ENCODE measurements around the gene ZNF860. TPM values are rescaled to one million over a fixed set of nuclear protein-coding genes. Genes with fewer than 3 reads are reported as not detected.

The ZNF860 gene
- total and polyA plus RNA-seq, 2 donors (not counting 3 experiments of a cell fraction or from before 2014, with no cell fraction given) = 0.19 to 0.73 TPM

DNA sequence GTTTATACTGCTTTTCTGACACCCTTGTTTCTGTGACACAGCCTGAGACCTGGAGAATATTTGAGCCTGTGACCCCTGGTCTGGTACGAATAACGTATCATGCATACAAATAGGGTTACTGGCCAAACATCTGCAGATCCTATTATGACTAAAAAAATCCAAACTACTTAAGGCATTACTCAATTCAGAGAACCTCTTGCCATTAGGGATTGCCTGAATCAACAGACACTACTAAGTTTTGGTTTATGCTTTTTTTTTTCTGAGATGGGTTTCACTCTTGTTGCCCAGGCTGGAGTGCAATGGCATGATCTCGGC, 35.9 kb upstream of the ZNF860 start:
- no TSS peak for BruUV-seq (replicated peaks)
- ChIA-PET POLR2A (no interaction called here), CTCF (no interaction called here)
- no peak for FAIRE-seq
- Histone ChIP-seq H4K20me1 (replicated peaks; ENCODE audit: control insufficient read depth, extremely low read depth, insufficient read depth, low read length) (no peaks in the 10 kb centered on the region), H3K79me2 (ENCODE audit: control insufficient read depth, insufficient read depth, low read length) (peaks cover 10% of the 10 kb centered on the region), H3K4me2 (ENCODE audit: insufficient read depth, low read length) (no peak overlapping the region), H3K4me3 (replicated peaks in 1 of 3; ENCODE audit: insufficient read depth in 1 of 3, low read depth in 1 of 3, low read length in 3 of 3) (no peak overlapping the region), H3K27me3 (ENCODE audit: control insufficient read depth in 2 of 2, insufficient read depth in 2 of 2, low read length in 2 of 2) (no peaks in the 10 kb centered on the region), H3K36me3 (ENCODE audit: control insufficient read depth in 2 of 2, extremely low read depth in 1 of 2, insufficient read depth in 2 of 2, low read length in 2 of 2) (no peaks in the 10 kb centered on the region), H3K9me1 (replicated peaks; ENCODE audit: control insufficient read depth, extremely low read depth, insufficient read depth, low read length) (no peaks in the 10 kb centered on the region), H3K4me1 (ENCODE audit: control insufficient read depth, extremely low read depth, insufficient read depth, low read length) (peaks cover 5% of the 10 kb centered on the region), H3K27ac (ENCODE audit: insufficient read depth, low read depth, low read length) (no peak overlapping the region), H3K9me3 (replicated peaks; ENCODE audit: control insufficient read depth, insufficient read depth, low read length) (no peaks in the 10 kb centered on the region), H2AFZ (ENCODE audit: low read depth, low read length) (no peak overlapping the region), H3K9ac (replicated peaks; ENCODE audit: extremely low read depth, insufficient read depth, low read length) (no peak overlapping the region)
- no peak for DNase-seq (ENCODE audit: low read depth, low spot score)
- no peak for TF ChIP-seq POLR2AphosphoS5 (IDR thresholded peaks at IDR 0.05; ENCODE audit: insufficient read depth, low read depth, low read length)
- TF ChIP-seq EZH2 (IDR thresholded peaks at IDR 0.05; ENCODE audit: borderline replicate concordance, low read depth, low read length, severe bottlenecking) = no peak
- TF ChIP-seq, protein P1, sequence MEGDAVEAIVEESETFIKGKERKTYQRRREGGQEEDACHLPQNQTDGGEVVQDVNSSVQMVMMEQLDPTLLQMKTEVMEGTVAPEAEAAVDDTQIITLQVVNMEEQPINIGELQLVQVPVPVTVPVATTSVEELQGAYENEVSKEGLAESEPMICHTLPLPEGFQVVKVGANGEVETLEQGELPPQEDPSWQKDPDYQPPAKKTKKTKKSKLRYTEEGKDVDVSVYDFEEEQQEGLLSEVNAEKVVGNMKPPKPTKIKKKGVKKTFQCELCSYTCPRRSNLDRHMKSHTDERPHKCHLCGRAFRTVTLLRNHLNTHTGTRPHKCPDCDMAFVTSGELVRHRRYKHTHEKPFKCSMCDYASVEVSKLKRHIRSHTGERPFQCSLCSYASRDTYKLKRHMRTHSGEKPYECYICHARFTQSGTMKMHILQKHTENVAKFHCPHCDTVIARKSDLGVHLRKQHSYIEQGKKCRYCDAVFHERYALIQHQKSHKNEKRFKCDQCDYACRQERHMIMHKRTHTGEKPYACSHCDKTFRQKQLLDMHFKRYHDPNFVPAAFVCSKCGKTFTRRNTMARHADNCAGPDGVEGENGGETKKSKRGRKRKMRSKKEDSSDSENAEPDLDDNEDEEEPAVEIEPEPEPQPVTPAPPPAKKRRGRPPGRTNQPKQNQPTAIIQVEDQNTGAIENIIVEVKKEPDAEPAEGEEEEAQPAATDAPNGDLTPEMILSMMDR (IDR thresholded peaks at IDR 0.05; ENCODE audit: extremely low read depth in 1 of 2, insufficient read depth in 1 of 2, low read depth in 1 of 2, low read length in 2 of 2) = no peak
- TF ChIP-seq MYC (IDR thresholded peaks at IDR 0.05; ENCODE audit: low read depth, low read length) = no peak
- no peak for TF ChIP-seq JUN (IDR thresholded peaks at IDR 0.05; ENCODE audit: borderline replicate concordance, insufficient read depth, insufficient read length, low read depth)
- dilution Hi-C loops (cut with MboI; ENCODE audit: extremely low pct_ligation_motif_present, low sequenced_read_pairs) = no loop called here
- intact Hi-C loops (cut with micrococcal nuclease) = no loop called here

DNA sequence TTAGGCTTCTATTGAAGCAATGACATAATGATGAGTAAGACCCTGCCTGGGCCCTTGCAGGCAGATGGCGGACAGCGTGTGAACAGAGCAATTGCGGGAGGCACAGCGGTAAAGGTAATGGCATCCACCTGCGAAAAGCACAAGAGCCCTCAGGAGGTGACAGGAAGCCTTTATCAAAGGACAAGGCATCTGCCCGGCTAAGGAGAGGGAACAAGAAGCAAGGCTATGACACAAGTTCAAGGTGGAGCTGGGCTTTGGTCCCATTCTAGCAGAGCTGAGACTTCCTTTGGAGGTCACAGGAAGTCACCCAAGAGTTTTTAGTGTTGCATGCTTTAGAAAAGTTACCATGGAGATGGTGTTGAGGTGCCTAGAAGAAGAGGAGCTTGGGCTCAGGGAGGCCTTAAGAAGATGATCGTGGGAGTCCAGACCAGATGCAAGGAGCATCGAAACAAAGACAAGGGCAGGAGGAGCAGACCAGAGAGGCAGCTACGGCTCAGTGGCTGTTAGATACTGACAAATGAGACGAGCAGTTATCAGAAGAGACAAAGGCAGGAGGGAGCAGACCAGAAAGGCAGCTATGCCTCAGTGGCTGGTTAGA, 35.0 kb upstream of the ZNF860 start:
- H3K9ac ChIP-seq (replicated peaks; ENCODE audit: extremely low read depth, insufficient read depth, low read length) = no peak overlapping the region
- H3K4me2 ChIP-seq (ENCODE audit: insufficient read depth, low read length) = no peak overlapping the region
- no peaks in the 10 kb centered on the region for H3K9me1 ChIP-seq (replicated peaks; ENCODE audit: control insufficient read depth, extremely low read depth, insufficient read depth, low read length)
- no peaks in the 10 kb centered on the region for H3K27me3 ChIP-seq (ENCODE audit: control insufficient read depth in 2 of 2, insufficient read depth in 2 of 2, low read length in 2 of 2)
- dilution Hi-C loops (cut with MboI; ENCODE audit: extremely low pct_ligation_motif_present, low sequenced_read_pairs) (no loop called here), intact Hi-C loops (cut with micrococcal nuclease) (no loop called here)
- H3K4me1 ChIP-seq (ENCODE audit: control insufficient read depth, extremely low read depth, insufficient read depth, low read length) = peaks cover under 1% of the 10 kb centered on the region
- H2AFZ ChIP-seq (ENCODE audit: low read depth, low read length) = no peak overlapping the region
- no TSS peak for BruUV-seq (replicated peaks)
- H3K27ac ChIP-seq (ENCODE audit: insufficient read depth, low read depth, low read length) = no peak overlapping the region
- ChIA-PET POLR2A (no interaction called here), CTCF (interaction anchor here (1.2 to 1.3 kb wide), 2 partner anchors 12 to 14 kb away, joined by 4 to 5 read pairs; no protein-coding TSS in a partner anchor)
- no peak for DNase-seq (ENCODE audit: low read depth, low spot score)
- FAIRE-seq = no peak
- no peak overlapping the region for H3K4me3 ChIP-seq (replicated peaks in 1 of 3; ENCODE audit: insufficient read depth in 1 of 3, low read depth in 1 of 3, low read length in 3 of 3)
- TF ChIP-seq JUN (IDR thresholded peaks at IDR 0.05; ENCODE audit: borderline replicate concordance, insufficient read depth, insufficient read length, low read depth) (no peak), GATA2 (IDR thresholded peaks at IDR 0.05; ENCODE audit: insufficient read depth, insufficient read length, low read depth, low read length) (no peak), POLR2AphosphoS5 (IDR thresholded peaks at IDR 0.05; ENCODE audit: insufficient read depth, low read depth, low read length) (no peak), FOS (IDR thresholded peaks at IDR 0.05; ENCODE audit: borderline replicate concordance, insufficient read depth, low read length) (no peak), MYC (IDR thresholded peaks at IDR 0.05; ENCODE audit: low read depth, low read length) (no peak), EZH2 (IDR thresholded peaks at IDR 0.05; ENCODE audit: borderline replicate concordance, low read depth, low read length, severe bottlenecking) (no peak), POLR2A (IDR thresholded peaks at IDR 0.05; ENCODE audit: low read depth, low read length) (no peak)
- TF ChIP-seq, protein P2, sequence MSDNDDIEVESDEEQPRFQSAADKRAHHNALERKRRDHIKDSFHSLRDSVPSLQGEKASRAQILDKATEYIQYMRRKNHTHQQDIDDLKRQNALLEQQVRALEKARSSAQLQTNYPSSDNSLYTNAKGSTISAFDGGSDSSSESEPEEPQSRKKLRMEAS (IDR thresholded peaks at IDR 0.05; ENCODE audit: insufficient read depth, insufficient read length) = no peak
- TF ChIP-seq, protein P1 (IDR thresholded peaks at IDR 0.05; ENCODE audit: extremely low read depth in 1 of 2, insufficient read depth in 1 of 2, low read depth in 1 of 2, low read length in 2 of 2) = no peak
- no peaks in the 10 kb centered on the region for H3K36me3 ChIP-seq (ENCODE audit: control insufficient read depth in 2 of 2, extremely low read depth in 1 of 2, insufficient read depth in 2 of 2, low read length in 2 of 2)
- peaks cover 13% of the 10 kb centered on the region for H3K79me2 ChIP-seq (ENCODE audit: control insufficient read depth, insufficient read depth, low read length)
- no peaks in the 10 kb centered on the region for H3K9me3 ChIP-seq (replicated peaks; ENCODE audit: control insufficient read depth, insufficient read depth, low read length)
- H4K20me1 ChIP-seq (replicated peaks; ENCODE audit: control insufficient read depth, extremely low read depth, insufficient read depth, low read length) = no peaks in the 10 kb centered on the region

All from endothelial cell of umbilical vein (primary cell).